Measurements from ENCODE around the gene USP34.

The USP34 gene

DNA sequence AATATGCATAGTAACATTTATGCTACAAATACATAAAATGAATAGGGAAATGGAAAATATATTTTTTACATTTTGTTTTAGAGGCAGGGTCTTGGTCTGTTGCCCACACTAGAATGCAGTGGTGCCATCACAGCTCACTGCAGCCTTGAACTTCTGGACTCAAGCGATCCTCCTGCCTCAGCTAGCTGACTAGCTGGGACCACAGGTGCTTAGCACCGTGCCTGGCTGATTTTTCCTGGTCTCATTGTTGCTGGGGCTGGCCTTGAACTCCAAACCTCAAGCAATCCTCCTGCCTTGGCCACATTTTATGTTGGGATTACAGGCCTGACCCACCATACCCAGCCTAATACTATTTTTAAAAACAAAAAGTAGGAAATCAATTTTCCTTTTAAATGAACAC, 34.1 kb upstream of the USP34 start (continued):
- TF ChIP-seq ZNF600 (tag by site-specific recombination; IDR thresholded peaks at IDR 0.05) = no peak

DNA sequence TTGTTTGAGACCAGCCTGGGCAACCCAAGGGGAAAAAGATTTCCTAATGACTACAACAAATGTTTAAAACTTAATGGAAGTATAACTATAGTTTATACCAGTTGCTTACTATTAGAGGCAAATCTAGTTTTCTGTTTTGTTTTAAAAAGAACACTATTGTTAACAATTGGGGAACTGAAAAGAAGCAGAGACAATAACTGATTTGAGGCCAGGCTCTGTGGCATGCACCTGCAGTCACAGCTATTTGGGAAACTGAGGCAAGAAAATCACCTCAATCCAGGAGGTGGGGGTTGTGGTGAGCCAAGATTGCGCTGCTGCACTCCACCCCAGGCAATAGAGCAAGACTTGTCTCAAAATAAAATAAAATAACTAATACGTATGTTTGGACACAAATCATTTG, 28.2 kb upstream of the USP34 start:
- Histone ChIP-seq H3K36me3 (ENCODE audit: control insufficient read depth in 2 of 2, insufficient read depth in 1 of 2, low read length in 2 of 2) (peaks cover 91 to 93% of the 10 kb centered on the region in 2 experiments), H3K4me3 (ENCODE audit: low read depth, low read length) (no peak overlapping the region), H3K27ac (ENCODE audit: extremely low read depth, low read depth, low read length) (no peak overlapping the region), H3K9me3 (ENCODE audit: control insufficient read depth, insufficient read depth, low read depth, low read length) (no peaks in the 10 kb centered on the region), H3K4me1 (ENCODE audit: control insufficient read depth, insufficient read depth, low read length) (no peaks in the 10 kb centered on the region)
- TF ChIP-seq ZSCAN16 (tag by site-specific recombination; IDR thresholded peaks at IDR 0.05) (no peak), ZNF174 (tag by site-specific recombination; IDR thresholded peaks at IDR 0.05) (no peak), ZNF585B (tag by site-specific recombination; IDR thresholded peaks at IDR 0.05) (no peak), ZNF830 (tag by site-specific recombination; IDR thresholded peaks at IDR 0.05; ENCODE audit: low read depth) (no peak), GLI4 (tag by site-specific recombination; IDR thresholded peaks at IDR 0.05) (no peak), ZNF112 (tag by site-specific recombination; IDR thresholded peaks at IDR 0.05) (no peak), GLIS1 (tag by site-specific recombination; IDR thresholded peaks at IDR 0.05) (no peak), TCF7L2 (IDR thresholded peaks at IDR 0.05; ENCODE audit: borderline replicate concordance, low read depth, low read length) (no peak), ZNF555 (tag by site-specific recombination; conservative IDR thresholded peaks at IDR 0.05) (no peak), ZNF114 (tag by site-specific recombination; IDR thresholded peaks at IDR 0.05) (no peak), ZXDB (tag by site-specific recombination; IDR thresholded peaks at IDR 0.05) (no peak), ZNF157 (tag by site-specific recombination; IDR thresholded peaks at IDR 0.05) (no peak), FEZF1 (tag by site-specific recombination; IDR thresholded peaks at IDR 0.05) (no peak), ZNF544 (tag by site-specific recombination; IDR thresholded peaks at IDR 0.05) (no peak), ZFP3 (tag by site-specific recombination; IDR thresholded peaks at IDR 0.05; ENCODE audit: low read depth) (no peak), ZNF416 (tag by site-specific recombination; IDR thresholded peaks at IDR 0.05) (no peak), ZEB2 (tag by site-specific recombination; IDR thresholded peaks at IDR 0.05) (no peak), KLF16 (tag by site-specific recombination; IDR thresholded peaks at IDR 0.05) (no peak)
- CTCF ChIA-PET = no interaction called here
- POLR2A ChIA-PET = no interaction called here

DNA sequence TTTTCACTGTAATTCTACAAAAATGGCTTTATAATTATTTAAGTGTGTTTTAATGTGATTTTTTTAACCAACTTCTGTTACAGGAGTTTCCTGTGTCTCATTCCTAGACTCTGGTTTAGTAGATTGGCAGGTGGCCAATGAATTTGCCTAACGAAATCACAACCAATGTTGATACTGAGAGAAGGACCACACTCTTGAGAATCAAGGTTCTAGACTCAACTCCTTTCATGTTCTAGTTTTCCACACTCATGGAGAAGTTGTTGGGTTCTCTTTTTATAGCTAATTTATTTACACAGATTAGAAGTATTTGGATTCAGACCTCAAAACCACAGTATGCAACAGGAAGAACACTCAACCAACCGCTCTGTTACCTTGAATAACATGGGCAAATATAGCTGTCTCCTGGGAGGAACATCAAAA, 22.6 kb upstream of the USP34 start:
- no peak overlapping the region for H3K27ac ChIP-seq (ENCODE audit: extremely low read depth, low read depth, low read length)
- CTCF ChIA-PET = no interaction called here
- peaks cover 93 to 99% of the 10 kb centered on the region in 2 experiments for H3K36me3 ChIP-seq (ENCODE audit: control insufficient read depth in 2 of 2, insufficient read depth in 1 of 2, low read length in 2 of 2)

More for the DNA sequence above, 22.6 kb upstream of the USP34 start:
- POLR2A ChIA-PET = no interaction called here
- no peaks in the 10 kb centered on the region for H3K9me3 ChIP-seq (ENCODE audit: control insufficient read depth, insufficient read depth, low read depth, low read length)
- no peaks in the 10 kb centered on the region for H3K4me1 ChIP-seq (ENCODE audit: control insufficient read depth, insufficient read depth, low read length)
- no peak for TF ChIP-seq ZNF521 (tag by site-specific recombination; IDR thresholded peaks at IDR 0.05)
- TF ChIP-seq, protein P1, sequence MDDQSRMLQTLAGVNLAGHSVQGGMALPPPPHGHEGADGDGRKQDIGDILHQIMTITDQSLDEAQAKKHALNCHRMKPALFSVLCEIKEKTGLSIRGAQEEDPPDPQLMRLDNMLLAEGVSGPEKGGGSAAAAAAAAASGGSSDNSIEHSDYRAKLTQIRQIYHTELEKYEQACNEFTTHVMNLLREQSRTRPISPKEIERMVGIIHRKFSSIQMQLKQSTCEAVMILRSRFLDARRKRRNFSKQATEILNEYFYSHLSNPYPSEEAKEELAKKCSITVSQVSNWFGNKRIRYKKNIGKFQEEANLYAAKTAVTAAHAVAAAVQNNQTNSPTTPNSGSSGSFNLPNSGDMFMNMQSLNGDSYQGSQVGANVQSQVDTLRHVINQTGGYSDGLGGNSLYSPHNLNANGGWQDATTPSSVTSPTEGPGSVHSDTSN (CRISPR knock-in tag; IDR thresholded peaks at IDR 0.05) = no peak
- no peak for TF ChIP-seq ZNF785 (tag by site-specific recombination; IDR thresholded peaks at IDR 0.05)
- TF ChIP-seq EGR2 (tag by site-specific recombination; IDR thresholded peaks at IDR 0.05; ENCODE audit: low read depth) = no peak
- TF ChIP-seq WT1 (tag by site-specific recombination; IDR thresholded peaks at IDR 0.05) = no peak
- TF ChIP-seq, protein P2, sequence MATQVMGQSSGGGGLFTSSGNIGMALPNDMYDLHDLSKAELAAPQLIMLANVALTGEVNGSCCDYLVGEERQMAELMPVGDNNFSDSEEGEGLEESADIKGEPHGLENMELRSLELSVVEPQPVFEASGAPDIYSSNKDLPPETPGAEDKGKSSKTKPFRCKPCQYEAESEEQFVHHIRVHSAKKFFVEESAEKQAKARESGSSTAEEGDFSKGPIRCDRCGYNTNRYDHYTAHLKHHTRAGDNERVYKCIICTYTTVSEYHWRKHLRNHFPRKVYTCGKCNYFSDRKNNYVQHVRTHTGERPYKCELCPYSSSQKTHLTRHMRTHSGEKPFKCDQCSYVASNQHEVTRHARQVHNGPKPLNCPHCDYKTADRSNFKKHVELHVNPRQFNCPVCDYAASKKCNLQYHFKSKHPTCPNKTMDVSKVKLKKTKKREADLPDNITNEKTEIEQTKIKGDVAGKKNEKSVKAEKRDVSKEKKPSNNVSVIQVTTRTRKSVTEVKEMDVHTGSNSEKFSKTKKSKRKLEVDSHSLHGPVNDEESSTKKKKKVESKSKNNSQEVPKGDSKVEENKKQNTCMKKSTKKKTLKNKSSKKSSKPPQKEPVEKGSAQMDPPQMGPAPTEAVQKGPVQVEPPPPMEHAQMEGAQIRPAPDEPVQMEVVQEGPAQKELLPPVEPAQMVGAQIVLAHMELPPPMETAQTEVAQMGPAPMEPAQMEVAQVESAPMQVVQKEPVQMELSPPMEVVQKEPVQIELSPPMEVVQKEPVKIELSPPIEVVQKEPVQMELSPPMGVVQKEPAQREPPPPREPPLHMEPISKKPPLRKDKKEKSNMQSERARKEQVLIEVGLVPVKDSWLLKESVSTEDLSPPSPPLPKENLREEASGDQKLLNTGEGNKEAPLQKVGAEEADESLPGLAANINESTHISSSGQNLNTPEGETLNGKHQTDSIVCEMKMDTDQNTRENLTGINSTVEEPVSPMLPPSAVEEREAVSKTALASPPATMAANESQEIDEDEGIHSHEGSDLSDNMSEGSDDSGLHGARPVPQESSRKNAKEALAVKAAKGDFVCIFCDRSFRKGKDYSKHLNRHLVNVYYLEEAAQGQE (tag by site-specific recombination; IDR thresholded peaks at IDR 0.05) = no peak
- no peak for TF ChIP-seq SETDB1 (IDR thresholded peaks at IDR 0.05; ENCODE audit: insufficient read length, low read length)
- no peak for TF ChIP-seq SP7 (tag by site-specific recombination; IDR thresholded peaks at IDR 0.05)
- TF ChIP-seq ZFP69B (tag by site-specific recombination; IDR thresholded peaks at IDR 0.05) = no peak
- TF ChIP-seq, protein P3, sequence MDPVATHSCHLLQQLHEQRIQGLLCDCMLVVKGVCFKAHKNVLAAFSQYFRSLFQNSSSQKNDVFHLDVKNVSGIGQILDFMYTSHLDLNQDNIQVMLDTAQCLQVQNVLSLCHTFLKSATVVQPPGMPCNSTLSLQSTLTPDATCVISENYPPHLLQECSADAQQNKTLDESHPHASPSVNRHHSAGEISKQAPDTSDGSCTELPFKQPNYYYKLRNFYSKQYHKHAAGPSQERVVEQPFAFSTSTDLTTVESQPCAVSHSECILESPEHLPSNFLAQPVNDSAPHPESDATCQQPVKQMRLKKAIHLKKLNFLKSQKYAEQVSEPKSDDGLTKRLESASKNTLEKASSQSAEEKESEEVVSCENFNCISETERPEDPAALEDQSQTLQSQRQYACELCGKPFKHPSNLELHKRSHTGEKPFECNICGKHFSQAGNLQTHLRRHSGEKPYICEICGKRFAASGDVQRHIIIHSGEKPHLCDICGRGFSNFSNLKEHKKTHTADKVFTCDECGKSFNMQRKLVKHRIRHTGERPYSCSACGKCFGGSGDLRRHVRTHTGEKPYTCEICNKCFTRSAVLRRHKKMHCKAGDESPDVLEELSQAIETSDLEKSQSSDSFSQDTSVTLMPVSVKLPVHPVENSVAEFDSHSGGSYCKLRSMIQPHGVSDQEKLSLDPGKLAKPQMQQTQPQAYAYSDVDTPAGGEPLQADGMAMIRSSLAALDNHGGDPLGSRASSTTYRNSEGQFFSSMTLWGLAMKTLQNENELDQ (tag by site-specific recombination; IDR thresholded peaks at IDR 0.05; ENCODE audit: low read depth) = no peak
- no peak for TF ChIP-seq ZNF311 (tag by site-specific recombination; IDR thresholded peaks at IDR 0.05; ENCODE audit: borderline replicate concordance)
- TF ChIP-seq ZSCAN30 (tag by site-specific recombination; IDR thresholded peaks at IDR 0.05) = no peak
- no peak for TF ChIP-seq ZNF335 (tag by site-specific recombination; conservative IDR thresholded peaks at IDR 0.05)
- no peak overlapping the region for H3K4me3 ChIP-seq (ENCODE audit: low read depth, low read length)
